ENCODE measurements around the gene KAZN.
"Not testable (repeated sequence)": the region's sequence is repeated elsewhere in the genome, so short reads cannot be mapped to it uniquely, and the experiment has no call there.

The KAZN gene

GRCh38 chr1:15031251-15031933 lies 432.9 kb downstream of the KAZN start:
- DNase-seq (ENCODE audit: low read depth in 2 of 2) = no peak

DNA sequence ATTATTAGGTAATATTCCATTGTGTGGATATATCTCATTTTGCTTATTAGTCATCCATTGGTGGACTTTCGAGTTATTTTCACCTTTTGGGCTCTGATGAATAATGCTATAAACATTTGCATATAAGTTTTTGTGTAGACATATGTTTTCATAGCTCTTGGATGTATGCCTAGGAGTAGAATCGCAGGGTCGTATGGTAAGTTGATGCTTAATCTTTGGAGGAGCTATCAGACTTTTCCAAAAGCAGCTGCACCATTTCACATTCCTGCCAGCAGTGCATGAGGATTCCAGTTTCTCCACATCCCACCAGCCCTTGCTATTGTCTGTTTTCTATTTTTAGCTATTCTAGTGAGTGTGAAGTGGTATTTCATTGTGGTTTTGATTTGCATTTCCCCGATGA lies 434.8 kb downstream of the KAZN start:
- no peak for DNase-seq (ENCODE audit: low read depth in 2 of 2)

GRCh38 chr1:15034656-15035055 lies 436.2 kb downstream of the KAZN start:
- no peak for DNase-seq (ENCODE audit: low read depth in 2 of 2)

DNA sequence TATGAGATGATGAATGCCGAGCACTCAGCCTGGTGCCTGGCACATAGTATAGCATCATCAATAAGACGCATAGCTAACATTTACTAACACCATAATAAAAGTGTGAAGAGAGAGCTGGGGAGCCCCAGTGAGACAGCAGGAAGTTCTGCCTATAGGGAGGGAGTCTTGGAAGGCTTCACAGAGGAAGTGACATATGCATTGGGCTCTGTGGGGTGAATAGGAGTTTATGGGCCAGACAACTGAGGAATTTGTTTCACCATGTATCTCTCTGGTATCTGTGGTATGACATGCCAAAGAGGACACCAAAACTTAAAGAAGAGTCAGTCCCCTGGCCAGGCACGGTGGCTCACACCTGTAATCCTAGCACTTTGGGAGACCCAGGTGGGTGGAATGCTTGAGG lies 436.8 kb downstream of the KAZN start:
- DNase-seq (ENCODE audit: low read depth in 2 of 2) = no peak

DNA sequence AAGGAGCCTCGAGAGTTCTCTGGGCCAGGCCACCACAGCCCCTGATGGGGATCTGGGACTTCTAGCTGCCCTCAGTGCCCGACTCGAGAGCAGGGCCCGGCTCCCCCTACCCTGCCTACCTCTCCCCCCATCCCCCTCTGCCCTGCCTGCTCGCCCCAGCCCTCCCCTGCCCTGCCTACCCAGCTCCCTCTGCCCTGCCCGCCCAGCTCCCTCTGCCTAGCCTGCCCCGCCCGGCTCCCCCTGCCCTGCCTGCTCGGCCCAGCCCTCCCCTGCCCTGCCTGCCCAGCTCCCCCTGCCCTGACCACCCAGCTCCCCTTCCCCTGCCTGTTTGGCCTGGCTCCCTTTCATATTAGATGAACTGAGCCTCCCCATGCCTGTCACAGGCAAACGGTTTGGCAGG lies 437.6 kb downstream of the KAZN start:
- DNase-seq (ENCODE audit: low read depth in 2 of 2) = no peak

- no peak for DNase-seq (ENCODE audit: low read depth in 2 of 2)
Measured at GRCh38 chr1:15038232-15039016, 439.9 kb downstream of the KAZN start.

- DNase-seq (ENCODE audit: low read depth in 2 of 2) = no peak
Measured at GRCh38 chr1:15039017-15039648, 440.6 kb downstream of the KAZN start.

- no peak for DNase-seq (ENCODE audit: low read depth in 2 of 2)
Measured at GRCh38 chr1:15039901-15040300, 441.4 kb downstream of the KAZN start.

DNA sequence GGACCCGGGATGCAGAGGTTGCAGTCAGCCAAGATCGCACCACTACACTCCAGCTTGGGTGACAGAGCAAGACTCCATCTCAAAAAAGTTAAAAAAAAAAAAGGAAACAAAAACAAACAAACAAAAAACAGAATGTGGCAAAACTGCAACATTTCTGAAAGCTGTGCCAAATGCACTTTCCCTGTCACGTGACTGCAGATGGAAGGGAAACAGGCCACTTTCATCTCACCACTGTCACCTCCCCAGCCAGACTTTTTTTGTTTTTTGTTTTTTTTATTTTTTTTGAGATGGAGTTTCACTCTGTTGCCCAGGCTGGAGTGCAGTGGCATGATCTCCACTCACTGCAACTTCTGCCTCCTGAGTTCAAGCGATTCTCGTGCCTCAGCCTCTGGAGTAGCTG lies 442.2 kb downstream of the KAZN start:
- DNase-seq (ENCODE audit: low read depth in 2 of 2) = not testable (repeated sequence)

DNA sequence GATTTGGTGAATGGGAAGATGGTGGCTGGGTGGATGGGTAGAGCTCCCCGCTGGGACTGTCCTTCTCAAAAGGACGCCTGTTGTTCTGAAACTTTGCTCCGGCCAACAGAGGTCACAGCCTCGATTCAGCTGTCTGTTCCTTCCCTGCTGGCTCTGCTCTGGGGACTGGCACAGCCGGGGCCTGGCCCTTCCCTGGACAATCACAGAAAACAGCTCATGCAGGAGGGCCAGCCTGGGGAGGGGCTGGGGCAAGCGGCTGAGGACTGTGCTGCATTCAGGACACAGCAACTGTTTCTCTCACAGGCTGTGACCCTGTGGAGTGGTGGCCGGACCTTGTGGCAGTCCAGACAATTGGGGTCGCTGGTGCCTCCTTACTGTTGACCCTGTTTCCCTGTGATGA lies 444.4 kb downstream of the KAZN start:
- no peak for DNase-seq (ENCODE audit: low read depth in 2 of 2)

DNA sequence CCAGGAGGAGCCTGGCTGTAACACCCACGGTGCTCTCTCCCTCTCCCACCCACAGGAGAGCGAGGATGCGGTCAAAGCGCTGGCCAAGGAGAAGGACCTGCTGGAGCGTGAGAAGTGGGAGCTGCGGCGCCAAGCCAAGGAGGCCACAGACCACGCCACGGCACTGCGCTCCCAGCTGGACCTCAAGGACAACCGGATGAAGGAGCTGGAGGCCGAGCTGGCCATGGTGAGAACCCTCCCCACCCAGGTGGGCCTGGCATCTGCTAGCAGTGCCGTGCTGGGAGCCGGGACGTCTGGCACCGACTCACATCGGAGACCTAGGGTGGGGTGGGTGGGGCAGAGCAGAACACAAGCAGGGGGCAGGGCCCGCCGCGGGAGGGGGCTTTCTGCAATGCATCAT lies 445.4 kb downstream of the KAZN start:
- DNase-seq (ENCODE audit: low read depth in 2 of 2) = no peak

GRCh38 chr1:15045123-15045522 lies 446.6 kb downstream of the KAZN start:
- no peak for DNase-seq (ENCODE audit: low read depth in 2 of 2)

- peak; percentile 37 to 55 for DNase-seq (ENCODE audit: low read depth in 2 of 2)
Measured at GRCh38 chr1:15046487-15047165, 448.1 kb downstream of the KAZN start.

- DNase-seq (ENCODE audit: low read depth in 2 of 2) = no peak
Measured at GRCh38 chr1:15047237-15047636, 448.8 kb downstream of the KAZN start.

DNA sequence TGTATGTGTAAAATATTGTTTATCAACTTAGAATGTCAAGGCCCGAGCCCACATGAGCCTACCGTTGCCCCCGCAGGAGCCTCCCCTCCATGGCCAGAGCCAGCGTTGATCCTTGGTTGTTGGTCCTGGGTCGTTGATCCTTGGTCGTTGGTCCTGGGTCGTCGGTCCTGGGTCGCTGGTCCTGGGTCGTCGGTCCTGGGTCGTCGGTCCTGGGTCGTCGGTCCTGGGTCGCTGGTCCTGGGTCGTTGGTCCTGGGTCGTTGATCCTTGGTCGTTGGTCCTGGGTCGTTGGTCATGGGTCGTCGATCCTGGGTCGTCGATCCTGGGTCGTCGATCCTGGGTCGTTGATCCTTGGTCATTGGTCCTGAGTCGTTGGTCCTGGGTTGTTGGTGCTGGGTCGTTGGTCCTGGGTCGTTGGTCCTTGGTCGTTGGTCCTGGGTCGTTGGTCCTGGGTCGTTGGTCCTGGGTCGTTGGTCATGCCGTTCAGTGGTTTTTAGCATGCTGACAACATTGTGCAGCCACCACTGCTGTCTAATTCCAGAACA lies 450.0 kb downstream of the KAZN start:
- no peak for DNase-seq (ENCODE audit: low read depth in 2 of 2)

- no peak for DNase-seq (ENCODE audit: low read depth in 2 of 2)
Measured at GRCh38 chr1:15049067-15049466, 450.6 kb downstream of the KAZN start.

DNA sequence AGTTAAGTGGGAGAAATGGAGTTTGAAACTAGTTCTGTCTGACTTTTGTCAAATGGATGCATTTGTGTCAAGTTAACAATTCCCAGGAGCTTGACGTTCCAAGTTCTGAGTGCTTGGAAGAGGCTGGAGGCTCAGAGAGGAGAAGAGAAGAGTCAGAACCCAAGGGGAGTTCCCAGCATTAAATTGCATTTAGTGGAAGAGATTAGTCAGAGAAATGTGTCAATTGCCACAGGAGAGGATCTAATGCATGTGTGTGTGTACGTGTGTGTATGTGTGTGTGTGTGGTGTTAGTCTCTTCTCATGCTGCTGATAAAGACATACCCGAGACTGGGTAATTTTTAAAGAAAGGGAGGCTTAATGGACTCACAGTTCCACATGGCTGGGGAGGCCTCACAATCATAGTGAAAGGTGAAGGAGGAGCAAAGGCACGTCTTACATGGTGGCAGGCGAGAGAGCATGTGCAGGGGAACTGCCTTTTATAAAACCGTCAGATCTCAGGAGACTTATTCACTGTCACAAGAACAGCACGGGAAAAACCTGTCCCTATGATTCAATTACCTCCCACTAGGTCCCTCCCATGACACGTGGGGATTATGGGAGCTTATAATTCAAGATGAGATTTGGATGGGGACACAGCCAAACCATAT lies 453.5 kb downstream of the KAZN start:
- DNase-seq (ENCODE audit: low read depth in 2 of 2) = no peak

GRCh38 chr1:15053153-15053552 lies 454.7 kb downstream of the KAZN start:
- DNase-seq (ENCODE audit: low read depth in 2 of 2) = no peak

DNA sequence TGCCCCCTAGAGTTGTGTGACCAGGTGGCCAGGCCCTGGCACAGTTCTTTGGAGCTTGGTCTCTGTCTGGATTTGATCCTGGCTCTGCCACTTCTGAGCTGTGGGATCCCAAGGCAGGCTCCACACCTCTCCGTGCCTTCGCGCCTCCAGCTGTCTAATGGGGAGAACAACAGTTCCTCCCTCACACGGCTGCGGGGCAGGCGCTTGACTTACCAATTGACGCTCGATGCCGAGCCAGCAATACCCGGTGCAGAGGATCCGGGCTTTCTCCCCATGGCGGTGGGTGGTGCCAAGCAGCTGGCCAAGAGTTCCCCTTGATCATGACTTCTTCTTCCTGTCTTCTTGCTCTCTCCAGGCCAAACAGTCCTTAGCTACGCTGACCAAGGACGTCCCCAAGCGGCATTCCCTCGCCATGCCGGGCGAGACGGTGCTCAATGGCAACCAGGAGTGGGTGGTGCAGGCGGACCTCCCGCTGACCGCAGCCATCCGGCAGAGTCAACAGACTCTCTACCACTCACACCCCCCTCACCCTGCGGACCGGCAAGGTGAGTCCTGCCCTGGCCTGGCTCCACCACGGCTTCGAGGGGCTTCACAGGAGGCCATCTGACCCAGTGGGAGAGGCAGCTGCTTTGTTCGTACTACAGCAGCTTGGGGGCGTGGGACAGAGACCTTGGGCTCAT lies 457.4 kb downstream of the KAZN start:
- no peak for DNase-seq (ENCODE audit: low read depth in 2 of 2)

DNA sequence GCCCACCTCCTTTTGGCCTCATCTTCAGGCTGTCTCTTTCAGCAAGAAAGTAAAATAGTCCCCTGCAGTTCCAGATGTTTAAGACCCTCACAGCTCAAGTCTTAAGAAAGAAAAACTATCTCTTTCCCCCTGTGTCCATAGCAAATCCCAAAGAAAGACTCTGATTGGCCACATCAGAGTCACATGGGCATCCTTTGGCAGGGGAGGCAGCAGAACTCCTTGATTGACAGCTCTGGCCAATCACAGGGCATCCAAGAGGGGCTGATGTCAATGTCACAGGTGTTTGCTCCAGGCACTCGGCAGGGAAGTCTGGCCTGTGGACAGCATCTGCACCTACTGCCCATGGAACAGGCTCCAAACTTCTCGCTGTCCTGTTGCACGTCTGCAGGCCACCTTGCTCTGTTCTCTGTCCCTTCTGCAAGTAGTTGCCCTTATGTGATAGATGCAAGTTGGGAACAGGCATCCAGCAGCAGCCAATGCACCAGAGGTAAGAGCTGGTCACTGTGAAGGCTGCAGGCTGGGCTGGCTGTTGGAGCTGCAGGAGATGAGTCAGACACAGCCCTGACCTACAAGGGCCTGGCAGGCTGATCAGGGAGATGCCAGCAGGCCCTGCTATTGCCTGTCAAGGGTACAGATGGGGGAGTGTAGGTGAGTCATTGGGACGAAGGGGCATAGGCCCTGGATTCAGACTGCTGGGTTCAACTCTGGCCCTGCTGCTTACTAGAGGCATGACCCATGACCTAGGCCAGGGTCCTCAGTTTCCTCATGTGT lies 458.2 kb downstream of the KAZN start:
- no peak for DNase-seq (ENCODE audit: low read depth in 2 of 2)

Data from stimulated activated CD8-positive, alpha-beta memory T cell treated with anti-CD3 and anti-CD28 coated beads, Interleukin-2, amount 100 ng/mL, for 48 hours (primary cell).